Measurements from ENCODE around the gene LRRN3.

LRRN3 gene
- 1.2 to 26.7 (median 2.8) reads per million in 3 donors for total RNA-seq

DNA sequence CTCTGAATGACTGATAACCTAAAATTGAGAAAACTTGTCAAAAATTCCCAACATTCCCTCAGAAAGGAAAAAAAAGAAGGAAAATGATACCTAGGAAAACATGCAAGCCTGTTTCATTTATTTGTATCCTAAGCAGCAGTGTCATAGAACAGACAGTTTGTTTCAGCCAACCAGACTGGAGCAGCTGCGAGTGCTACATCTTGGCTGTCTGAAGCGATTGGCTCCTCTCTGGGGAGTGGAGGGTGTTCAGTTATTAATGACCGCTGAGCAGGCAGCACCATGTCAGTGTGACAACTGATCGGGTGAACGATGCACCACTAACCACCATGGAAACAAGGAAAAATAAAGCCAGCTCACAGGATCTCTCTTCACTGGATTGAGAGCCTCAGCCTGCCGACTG lies at the start of gene LRRN3:
LRRN3 (plus strand) TSS at position 282 of the 400 bp plus-strand sequence. CDS start 31,646 bp downstream, outside the sequence.
- no peak for DNase-seq
- Histone ChIP-seq H3K27ac (ENCODE audit: insufficient read depth, low read length, poor library complexity, severe bottlenecking) (no peak within 1 kb of the TSS), H3K9me3 (ENCODE audit: control insufficient read depth, low read length) (no peaks in the 10 kb centered on the region), H3K4me3 (ENCODE audit: insufficient read depth, low read depth, low read length, poor library complexity, severe bottlenecking) (peak within 1 kb of the TSS; percentile 5), H3K4me1 (ENCODE audit: control insufficient read depth, insufficient read depth, low read length, poor library complexity, severe bottlenecking) (no peaks in the 10 kb centered on the region), H3K36me3 (ENCODE audit: control insufficient read depth, insufficient read depth, low read length) (no peaks in the 10 kb centered on the region), H3K27me3 (replicated peaks; ENCODE audit: control insufficient read depth, insufficient read depth, low read length, poor library complexity, severe bottlenecking) (no peaks in the 10 kb centered on the region)

GRCh38 chr7:111041577-111041976 lies 49.4 kb upstream of the LRRN3 start:
- Histone ChIP-seq H3K4me3 (ENCODE audit: insufficient read depth, low read depth, low read length, poor library complexity, severe bottlenecking) (no peak overlapping the region), H3K27ac (ENCODE audit: insufficient read depth, low read length, poor library complexity, severe bottlenecking) (no peak overlapping the region), H3K9me3 (ENCODE audit: control insufficient read depth, low read length) (no peaks in the 10 kb centered on the region), H3K36me3 (ENCODE audit: control insufficient read depth, insufficient read depth, low read length) (no peaks in the 10 kb centered on the region), H3K4me1 (ENCODE audit: control insufficient read depth, insufficient read depth, low read length, poor library complexity, severe bottlenecking) (no peaks in the 10 kb centered on the region), H3K27me3 (replicated peaks; ENCODE audit: control insufficient read depth, insufficient read depth, low read length, poor library complexity, severe bottlenecking) (no peaks in the 10 kb centered on the region)
- DNase-seq, result no peak

DNA sequence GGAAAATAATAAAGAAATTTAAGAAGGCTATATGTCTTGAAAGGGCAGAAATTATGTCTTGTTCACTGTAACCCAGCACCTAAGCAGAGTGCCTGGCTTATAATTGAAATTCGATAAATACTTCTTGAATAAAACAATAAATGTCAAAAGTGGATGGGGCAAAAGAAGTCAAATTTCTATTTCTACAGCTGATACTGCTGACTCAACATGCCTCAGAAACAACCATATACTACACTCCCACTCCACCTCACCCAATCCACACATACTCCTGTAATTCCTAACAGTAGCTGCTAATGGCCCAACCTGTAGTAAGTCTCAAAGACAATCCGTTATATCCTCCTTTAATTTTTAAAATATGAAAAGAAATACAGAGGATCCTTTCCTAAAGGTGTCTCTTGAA lies 48.1 kb upstream of the LRRN3 start:
- H3K4me3 ChIP-seq (ENCODE audit: insufficient read depth, low read depth, low read length, poor library complexity, severe bottlenecking), result no peak overlapping the region
- DNase-seq, result no peak
- no peaks in the 10 kb centered on the region for H3K36me3 ChIP-seq (ENCODE audit: control insufficient read depth, insufficient read depth, low read length)
- H3K9me3 ChIP-seq (ENCODE audit: control insufficient read depth, low read length), result no peaks in the 10 kb centered on the region
- no peaks in the 10 kb centered on the region for H3K27me3 ChIP-seq (replicated peaks; ENCODE audit: control insufficient read depth, insufficient read depth, low read length, poor library complexity, severe bottlenecking)
- no peak overlapping the region for H3K27ac ChIP-seq (ENCODE audit: insufficient read depth, low read length, poor library complexity, severe bottlenecking)
- no peaks in the 10 kb centered on the region for H3K4me1 ChIP-seq (ENCODE audit: control insufficient read depth, insufficient read depth, low read length, poor library complexity, severe bottlenecking)

DNA sequence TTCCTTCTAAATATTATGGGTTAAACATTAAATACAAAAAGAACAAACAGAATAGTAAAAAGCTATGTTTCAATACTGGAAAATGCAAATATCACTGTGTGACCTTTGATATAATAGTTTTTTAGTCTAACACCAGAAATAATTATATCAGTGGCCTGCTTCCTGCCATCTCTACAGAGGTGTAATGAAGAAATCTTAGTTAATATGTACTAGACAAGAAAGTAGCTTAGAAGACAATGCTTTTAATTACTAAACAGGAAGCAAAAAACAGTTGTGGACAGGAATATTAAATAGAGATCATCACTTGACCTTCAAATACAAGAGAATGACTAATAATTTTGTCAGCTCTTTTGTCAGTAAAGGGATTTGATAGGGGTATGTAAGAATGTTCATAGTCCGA lies 47.4 kb upstream of the LRRN3 start:
- H3K27me3 ChIP-seq (replicated peaks; ENCODE audit: control insufficient read depth, insufficient read depth, low read length, poor library complexity, severe bottlenecking), result no peaks in the 10 kb centered on the region
- no peaks in the 10 kb centered on the region for H3K36me3 ChIP-seq (ENCODE audit: control insufficient read depth, insufficient read depth, low read length)
- no peak overlapping the region for H3K4me3 ChIP-seq (ENCODE audit: insufficient read depth, low read depth, low read length, poor library complexity, severe bottlenecking)
- no peaks in the 10 kb centered on the region for H3K4me1 ChIP-seq (ENCODE audit: control insufficient read depth, insufficient read depth, low read length, poor library complexity, severe bottlenecking)
- no peaks in the 10 kb centered on the region for H3K9me3 ChIP-seq (ENCODE audit: control insufficient read depth, low read length)
- no peak for DNase-seq
- H3K27ac ChIP-seq (ENCODE audit: insufficient read depth, low read length, poor library complexity, severe bottlenecking), result no peak overlapping the region

DNA sequence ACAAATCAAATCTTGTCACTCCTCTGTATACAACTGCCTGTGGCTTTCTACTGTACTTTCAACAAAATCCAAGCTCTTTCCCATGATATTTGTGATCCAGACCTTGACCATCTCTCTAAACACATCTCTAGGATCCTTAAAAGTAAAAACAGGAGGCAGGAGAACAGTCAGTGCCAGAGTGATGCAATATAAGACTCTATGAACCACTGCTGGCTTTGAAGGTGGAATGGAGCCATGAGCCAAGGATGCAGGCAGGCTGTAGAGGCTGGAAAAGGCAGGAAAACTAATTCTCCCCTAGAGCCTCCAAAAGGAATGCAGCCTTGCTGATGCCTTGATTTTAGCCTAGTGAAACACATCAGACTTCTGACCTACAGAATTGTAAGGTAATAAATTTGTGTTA lies 45.5 kb upstream of the LRRN3 start:
- H3K4me3 ChIP-seq (ENCODE audit: insufficient read depth, low read depth, low read length, poor library complexity, severe bottlenecking), result no peak overlapping the region
- DNase-seq, result no peak

GRCh38 chr7:111047595-111047994 lies 43.3 kb upstream of the LRRN3 start:
- Histone ChIP-seq H3K9me3 (ENCODE audit: control insufficient read depth, low read length) (no peaks in the 10 kb centered on the region), H3K36me3 (ENCODE audit: control insufficient read depth, insufficient read depth, low read length) (no peaks in the 10 kb centered on the region), H3K27ac (ENCODE audit: insufficient read depth, low read length, poor library complexity, severe bottlenecking) (no peak overlapping the region), H3K27me3 (replicated peaks; ENCODE audit: control insufficient read depth, insufficient read depth, low read length, poor library complexity, severe bottlenecking) (no peaks in the 10 kb centered on the region), H3K4me3 (ENCODE audit: insufficient read depth, low read depth, low read length, poor library complexity, severe bottlenecking) (no peak overlapping the region), H3K4me1 (ENCODE audit: control insufficient read depth, insufficient read depth, low read length, poor library complexity, severe bottlenecking) (no peaks in the 10 kb centered on the region)
- no peak for DNase-seq

More for the DNA sequence above, 45.5 kb upstream of the LRRN3 start:
- no peak overlapping the region for H3K27ac ChIP-seq (ENCODE audit: insufficient read depth, low read length, poor library complexity, severe bottlenecking)
- no peaks in the 10 kb centered on the region for H3K4me1 ChIP-seq (ENCODE audit: control insufficient read depth, insufficient read depth, low read length, poor library complexity, severe bottlenecking)
- no peaks in the 10 kb centered on the region for H3K36me3 ChIP-seq (ENCODE audit: control insufficient read depth, insufficient read depth, low read length)
- H3K9me3 ChIP-seq (ENCODE audit: control insufficient read depth, low read length), result no peaks in the 10 kb centered on the region
- no peaks in the 10 kb centered on the region for H3K27me3 ChIP-seq (replicated peaks; ENCODE audit: control insufficient read depth, insufficient read depth, low read length, poor library complexity, severe bottlenecking)

DNA sequence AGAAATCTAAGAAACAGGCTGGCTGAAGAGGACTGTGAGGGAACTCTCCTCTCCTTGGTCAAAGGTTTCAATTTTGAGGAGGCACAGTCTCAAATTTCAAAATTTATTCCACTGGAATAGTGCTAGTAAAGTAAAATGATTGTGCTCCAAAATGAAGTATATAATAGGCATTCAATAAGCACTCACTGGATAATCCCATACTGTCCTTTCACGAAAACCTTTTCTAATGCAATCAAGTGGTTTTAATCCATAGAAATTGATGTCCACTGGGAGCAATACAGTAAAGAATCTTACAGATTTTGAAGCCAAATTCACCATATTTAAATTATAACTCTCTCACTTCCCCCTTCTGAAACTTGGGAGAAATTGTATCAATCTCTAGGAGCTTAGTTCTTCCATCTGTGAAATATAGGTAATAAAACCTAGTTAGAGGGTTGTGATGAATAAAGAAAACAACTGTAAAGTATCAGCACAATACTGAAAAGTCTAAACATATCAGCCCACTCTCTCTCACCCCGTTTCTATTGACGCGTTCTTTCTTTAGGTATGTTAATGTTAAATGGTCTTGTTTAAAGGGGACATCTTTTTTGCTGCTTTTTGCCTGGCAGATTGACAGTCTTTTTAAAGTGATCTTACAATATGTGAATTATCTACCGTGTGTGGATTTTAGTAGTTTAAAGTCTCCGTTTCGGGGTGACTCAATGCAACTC lies 40.8 kb upstream of the LRRN3 start:
- Histone ChIP-seq H3K4me3 (ENCODE audit: insufficient read depth, low read depth, low read length, poor library complexity, severe bottlenecking) (no peak overlapping the region), H3K27me3 (replicated peaks; ENCODE audit: control insufficient read depth, insufficient read depth, low read length, poor library complexity, severe bottlenecking) (no peaks in the 10 kb centered on the region), H3K9me3 (ENCODE audit: control insufficient read depth, low read length) (no peaks in the 10 kb centered on the region), H3K4me1 (ENCODE audit: control insufficient read depth, insufficient read depth, low read length, poor library complexity, severe bottlenecking) (no peaks in the 10 kb centered on the region), H3K36me3 (ENCODE audit: control insufficient read depth, insufficient read depth, low read length) (no peaks in the 10 kb centered on the region), H3K27ac (ENCODE audit: insufficient read depth, low read length, poor library complexity, severe bottlenecking) (no peak overlapping the region)
- DNase-seq, result no peak

DNA sequence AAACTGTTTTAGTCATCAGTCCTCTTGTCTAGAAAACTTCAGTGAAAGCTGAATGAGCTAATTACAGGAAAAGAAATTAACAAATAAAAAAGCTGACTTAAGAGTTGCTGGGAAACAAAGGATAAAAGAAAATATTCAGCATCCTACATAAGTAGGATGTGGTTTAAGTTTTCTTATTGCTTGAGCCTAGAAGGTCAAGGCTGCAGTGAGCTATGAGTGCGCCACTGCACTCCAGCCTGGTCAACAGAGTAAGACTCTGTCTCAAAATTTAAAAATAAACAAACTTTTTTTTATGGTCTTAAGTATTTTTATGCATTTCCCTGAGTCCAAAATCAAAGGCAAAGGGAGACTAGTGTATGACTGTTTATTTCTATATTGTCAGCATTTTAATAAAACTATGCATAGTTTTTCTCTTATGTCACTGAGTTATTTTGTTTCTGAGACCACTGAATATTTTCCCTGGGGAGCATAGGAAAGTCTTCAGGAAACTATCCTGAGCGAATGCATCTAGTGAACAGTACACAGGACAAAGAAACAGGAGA lies 40.0 kb upstream of the LRRN3 start:
- Histone ChIP-seq H3K4me3 (ENCODE audit: insufficient read depth, low read depth, low read length, poor library complexity, severe bottlenecking) (no peak overlapping the region), H3K9me3 (ENCODE audit: control insufficient read depth, low read length) (no peaks in the 10 kb centered on the region), H3K27ac (ENCODE audit: insufficient read depth, low read length, poor library complexity, severe bottlenecking) (no peak overlapping the region), H3K36me3 (ENCODE audit: control insufficient read depth, insufficient read depth, low read length) (no peaks in the 10 kb centered on the region), H3K4me1 (ENCODE audit: control insufficient read depth, insufficient read depth, low read length, poor library complexity, severe bottlenecking) (no peaks in the 10 kb centered on the region), H3K27me3 (replicated peaks; ENCODE audit: control insufficient read depth, insufficient read depth, low read length, poor library complexity, severe bottlenecking) (no peaks in the 10 kb centered on the region)
- no peak for DNase-seq

- H3K27ac ChIP-seq (ENCODE audit: insufficient read depth, low read length, poor library complexity, severe bottlenecking), result no peak overlapping the region
- H3K9me3 ChIP-seq (ENCODE audit: control insufficient read depth, low read length), result no peaks in the 10 kb centered on the region
- no peak overlapping the region for H3K4me3 ChIP-seq (ENCODE audit: insufficient read depth, low read depth, low read length, poor library complexity, severe bottlenecking)
- DNase-seq, result no peak
- H3K4me1 ChIP-seq (ENCODE audit: control insufficient read depth, insufficient read depth, low read length, poor library complexity, severe bottlenecking), result no peaks in the 10 kb centered on the region
- no peaks in the 10 kb centered on the region for H3K27me3 ChIP-seq (replicated peaks; ENCODE audit: control insufficient read depth, insufficient read depth, low read length, poor library complexity, severe bottlenecking)
- H3K36me3 ChIP-seq (ENCODE audit: control insufficient read depth, insufficient read depth, low read length), result no peaks in the 10 kb centered on the region
Measured at GRCh38 chr7:111051832-111052231, 39.1 kb upstream of the LRRN3 start.

DNA sequence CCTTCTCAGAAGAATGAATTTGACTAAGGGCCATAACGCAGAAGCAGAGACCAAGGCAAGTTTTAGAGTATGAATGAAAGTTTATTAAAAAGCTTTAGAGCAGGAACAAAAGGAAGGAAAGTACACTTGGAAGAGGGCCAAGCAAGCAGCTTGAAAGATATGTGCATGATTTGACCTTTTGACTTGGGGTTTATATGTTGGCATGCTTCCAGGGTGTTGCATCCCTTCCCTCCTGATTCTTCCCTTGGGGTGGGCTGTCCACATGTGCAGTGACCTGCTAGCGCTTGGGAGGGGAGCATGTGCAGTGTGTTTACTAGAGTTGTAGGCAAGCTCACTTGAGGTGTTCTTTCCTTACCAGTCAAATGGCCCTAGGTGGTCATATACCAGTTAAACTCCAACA lies 37.9 kb upstream of the LRRN3 start:
- Histone ChIP-seq H3K4me1 (ENCODE audit: control insufficient read depth, insufficient read depth, low read length, poor library complexity, severe bottlenecking) (no peaks in the 10 kb centered on the region), H3K36me3 (ENCODE audit: control insufficient read depth, insufficient read depth, low read length) (no peaks in the 10 kb centered on the region), H3K27ac (ENCODE audit: insufficient read depth, low read length, poor library complexity, severe bottlenecking) (no peak overlapping the region), H3K9me3 (ENCODE audit: control insufficient read depth, low read length) (no peaks in the 10 kb centered on the region), H3K27me3 (replicated peaks; ENCODE audit: control insufficient read depth, insufficient read depth, low read length, poor library complexity, severe bottlenecking) (no peaks in the 10 kb centered on the region), H3K4me3 (ENCODE audit: insufficient read depth, low read depth, low read length, poor library complexity, severe bottlenecking) (no peak overlapping the region)
- no peak for DNase-seq

All from effector memory CD4-positive, alpha-beta T cell (primary cell).